Activated CD8-positive, alpha-beta memory T cell treated with anti-CD3 and anti-CD28 coated beads, Interleukin-2, amount 10 ng/mL, durations not matched to agents 7 days and 5 days (primary cell): ENCODE data around the gene SERP1. TPM values are rescaled to one million over a fixed set of nuclear protein-coding genes. Genes with fewer than 3 reads are reported as not detected.
"Not testable (repeated sequence)": the region's sequence is repeated elsewhere in the genome, so short reads cannot be mapped to it uniquely, and the experiment has no call there.

ENCODE experiments used
- ATAC-seq: fragments of 150-1000 bp; cut with Tn5 transposase; one replicate; pipeline ENCODE4 v1.10.0; 2021; ENCODE audit warnings: moderate library complexity
- CTCF ChIA-PET: fragments of 350-600 bp; sonication (Branson Sonifier 250); formaldehyde crosslinking; loops from one replicate; lab custom pipeline; 2021; ENCODE audit warnings: antibody characterized with exemption; lab: Charles Lee
- DNase-seq: peaks from one replicate; pipeline ENCODE4 v3.0.0-alpha.2; 2020
- H3K27ac Mint-ChIP-seq: one replicate; pipeline ENCODE4 v1.8.0; 2021; ENCODE audit warnings: mild to moderate bottlenecking, mixed read lengths
- H3K27me3 Mint-ChIP-seq: one replicate; pipeline ENCODE4 v1.8.0; 2021; ENCODE audit warnings: mixed read lengths
- H3K36me3 Mint-ChIP-seq: one replicate; pipeline ENCODE4 v1.8.0; 2021; ENCODE audit warnings: mild to moderate bottlenecking, mixed read lengths
- H3K4me1 Mint-ChIP-seq: one replicate; pipeline ENCODE4 v1.8.0; 2021; ENCODE audit warnings: mixed read lengths
- H3K4me3 Mint-ChIP-seq: one replicate; pipeline ENCODE4 v1.8.0; 2021; ENCODE audit warnings: mild to moderate bottlenecking, moderate library complexity, mixed read lengths
- H3K9me3 Mint-ChIP-seq: one replicate; pipeline ENCODE4 v1.8.0; 2022; ENCODE audit warnings: low read depth, mixed read lengths
- total RNA-seq, 2 experiments: library from RNA; stranded (reverse); gene quantifications; one replicate each; pipeline ENCODE4 v1.2.3, GENCODE V29; 2021

The SERP1 gene
- total RNA-seq, 2 experiments from 2014 or later, result 84.8 to 95.9 TPM

DNA sequence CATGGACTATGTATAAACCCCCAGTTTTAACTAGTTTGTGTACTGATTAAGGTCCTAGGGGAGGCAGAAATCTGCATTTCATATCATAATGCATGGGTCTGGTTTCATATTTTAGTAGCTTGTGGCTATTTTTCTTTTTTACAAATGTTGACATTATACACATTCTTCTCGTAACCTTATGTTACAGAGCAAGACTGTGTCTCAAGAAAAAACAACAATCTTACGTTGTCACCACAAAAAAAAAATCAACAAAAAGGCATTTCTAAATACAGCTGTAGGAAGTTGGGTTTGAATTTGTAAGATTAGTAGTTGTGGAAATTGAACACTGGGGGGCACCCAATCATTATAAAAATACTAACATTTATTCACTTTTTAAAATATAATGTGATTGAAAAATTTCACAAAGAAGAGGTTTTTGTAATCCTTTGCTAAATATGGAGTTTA, 17.9 kb downstream of the SERP1 start:
- DNase-seq (no peak), ATAC-seq (no peak)
- H3K27ac Mint-ChIP-seq, result no peak overlapping the region
- H3K27me3 Mint-ChIP-seq, result peaks cover 6% of the 10 kb centered on the region
- H3K9me3 Mint-ChIP-seq, result no peaks in the 10 kb centered on the region
- H3K4me3 Mint-ChIP-seq, result no peak overlapping the region
- no peaks in the 10 kb centered on the region for H3K36me3 Mint-ChIP-seq
- peaks cover 5% of the 10 kb centered on the region for H3K4me1 Mint-ChIP-seq
- CTCF ChIA-PET, result interaction anchor here (0.8 to 2.0 kb wide), 10 partner anchors 10 to 614 kb away, joined by 3 to 6 read pairs (median 3); partner anchors contain the start of gene ERICH6

DNA sequence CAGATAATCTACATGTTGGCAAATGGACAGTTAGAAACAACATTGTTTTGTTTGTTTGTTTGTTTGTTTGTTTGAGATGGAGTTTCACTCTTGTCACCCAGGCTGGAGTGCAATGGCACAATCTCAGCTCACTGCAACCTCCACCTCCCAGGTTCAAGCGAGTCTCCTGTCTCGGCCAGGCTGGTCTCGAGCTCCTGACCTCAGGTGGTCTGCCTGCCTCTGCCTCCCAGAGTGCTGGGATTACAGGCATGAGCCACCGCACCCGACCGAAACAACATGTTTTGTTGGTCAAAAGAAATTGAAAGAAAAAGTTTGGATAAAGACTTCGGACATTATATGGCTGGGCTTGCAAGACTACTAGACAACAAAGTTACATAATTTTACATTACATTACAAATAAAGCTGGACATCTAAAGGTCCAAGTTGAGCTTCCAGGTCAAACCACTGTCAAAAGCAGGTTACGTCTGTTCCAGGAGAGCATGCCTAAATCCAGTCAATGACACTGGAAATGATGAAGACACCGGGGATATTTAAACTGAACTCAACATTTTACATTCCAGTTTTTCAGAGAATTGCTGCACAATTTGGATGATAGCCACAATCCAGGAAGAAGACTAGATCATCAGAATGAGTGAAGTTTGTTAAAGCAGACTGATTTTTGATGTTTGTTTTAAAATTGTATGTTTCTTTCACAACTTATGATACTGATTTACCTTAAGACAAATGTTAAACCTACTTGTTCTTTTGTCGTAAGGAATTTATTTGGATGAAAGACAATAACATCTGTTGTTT, 18.6 kb downstream of the SERP1 start:
- Mint-ChIP-seq H3K27me3 (peaks cover 6% of the 10 kb centered on the region), H3K4me3 (no peak overlapping the region), H3K27ac (no peak overlapping the region), H3K36me3 (no peaks in the 10 kb centered on the region), H3K9me3 (no peaks in the 10 kb centered on the region), H3K4me1 (peaks cover 5% of the 10 kb centered on the region)
- ATAC-seq (no peak), DNase-seq (no peak)
- CTCF ChIA-PET, result interaction anchor here (0.8 to 2.0 kb wide), 10 partner anchors 11 to 615 kb away, joined by 3 to 6 read pairs (median 4); partner anchors contain the start of gene ERICH6

GRCh38 chr3:150523538-150523937, 22.8 kb downstream of the SERP1 start:
- DNase-seq (no peak), ATAC-seq (no peak)
- H3K4me1 Mint-ChIP-seq, result no peaks in the 10 kb centered on the region
- CTCF ChIA-PET, result no interaction called here
- H3K27ac Mint-ChIP-seq, result no peak overlapping the region
- H3K4me3 Mint-ChIP-seq, result no peak overlapping the region
- peaks cover 6% of the 10 kb centered on the region for H3K27me3 Mint-ChIP-seq
- H3K36me3 Mint-ChIP-seq, result no peaks in the 10 kb centered on the region
- H3K9me3 Mint-ChIP-seq, result no peaks in the 10 kb centered on the region

- Mint-ChIP-seq H3K4me3 (no peak overlapping the region), H3K4me1 (no peaks in the 10 kb centered on the region), H3K27ac (no peak overlapping the region), H3K27me3 (peaks cover 7% of the 10 kb centered on the region), H3K36me3 (no peaks in the 10 kb centered on the region), H3K9me3 (no peaks in the 10 kb centered on the region)
- DNase-seq (no peak), ATAC-seq (no peak)
- CTCF ChIA-PET, result interaction anchor here (1.2 kb wide), 1 partner anchor 26 kb away, joined by 3 read pairs; no protein-coding TSS in a partner anchor
These were observed 24.8 kb downstream of the SERP1 start for GRCh38 chr3:150521463-150521862.

DNA sequence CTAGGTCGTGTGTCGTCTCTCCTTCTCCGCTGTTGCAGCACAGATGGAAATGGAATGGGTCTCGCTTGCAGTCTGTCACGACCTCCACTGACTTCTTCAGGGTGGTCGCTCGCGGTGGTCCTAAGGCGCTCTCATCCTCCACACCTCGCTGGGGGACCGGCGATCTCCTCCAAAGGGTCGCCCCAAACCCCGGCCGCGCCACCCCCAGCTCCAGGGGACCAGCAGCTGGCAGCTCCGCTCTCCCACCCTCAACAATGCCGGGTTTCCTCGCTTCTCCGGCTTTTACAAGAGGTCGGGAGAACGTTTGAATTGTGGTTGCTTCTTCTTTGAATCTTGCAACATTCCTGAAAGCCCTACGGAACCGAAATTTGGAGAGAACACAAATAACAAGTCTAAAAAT, 25.9 kb downstream of the SERP1 start:
- CTCF ChIA-PET, result interaction anchor here (1.2 kb wide), 1 partner anchor 25 kb away, joined by 3 read pairs; no protein-coding TSS in a partner anchor
- Mint-ChIP-seq H3K4me1 (peaks cover 1% of the 10 kb centered on the region), H3K36me3 (no peaks in the 10 kb centered on the region), H3K9me3 (no peaks in the 10 kb centered on the region), H3K4me3 (no peak overlapping the region), H3K27ac (no peak overlapping the region), H3K27me3 (peaks cover 11% of the 10 kb centered on the region)
- DNase-seq (no peak), ATAC-seq (no peak)

DNA sequence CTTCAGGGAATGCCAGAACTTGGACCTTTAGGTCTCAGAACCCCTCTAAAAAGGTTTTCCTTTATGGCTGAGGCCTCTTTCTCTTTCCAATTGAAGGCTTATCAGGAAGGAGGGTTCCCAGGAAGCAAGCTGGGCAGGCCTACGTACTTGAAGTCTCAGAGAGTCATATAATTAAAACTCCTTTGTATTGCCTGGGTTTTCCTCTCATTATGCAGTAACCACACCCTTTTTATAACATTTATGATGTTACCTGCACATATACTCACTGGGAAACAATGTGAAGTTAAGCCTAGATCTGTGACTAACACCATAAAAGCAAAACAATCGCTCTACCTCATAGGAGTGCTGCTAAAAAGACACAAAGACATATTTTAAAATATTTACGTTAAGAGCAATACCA, 27.3 kb downstream of the SERP1 start:
- ATAC-seq (no peak), DNase-seq (no peak)
- Mint-ChIP-seq H3K27ac (no peak overlapping the region), H3K4me3 (no peak overlapping the region), H3K36me3 (no peaks in the 10 kb centered on the region), H3K27me3 (peaks cover 11% of the 10 kb centered on the region), H3K9me3 (no peaks in the 10 kb centered on the region), H3K4me1 (peaks cover 3% of the 10 kb centered on the region)
- CTCF ChIA-PET, result no interaction called here

DNA sequence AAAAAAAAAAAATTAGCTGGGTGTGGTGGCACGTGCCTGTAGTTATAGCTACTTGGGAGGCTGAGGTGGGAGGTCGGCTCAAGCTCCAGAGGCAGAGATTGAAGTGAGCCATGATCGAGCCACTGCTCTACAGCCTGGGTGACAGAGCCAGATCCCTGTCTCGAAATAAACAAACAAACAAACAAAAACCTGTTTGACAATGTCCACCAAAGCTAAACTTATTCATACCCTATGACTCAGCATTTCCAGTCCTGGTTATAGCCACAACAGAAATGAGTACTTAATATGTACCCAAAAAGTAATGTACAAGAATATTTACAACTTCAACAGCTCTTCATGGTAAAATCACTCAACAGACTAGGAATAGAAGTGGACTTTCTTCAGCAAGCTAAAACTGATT, 31.1 kb downstream of the SERP1 start:
- H3K4me3 Mint-ChIP-seq, result no peak overlapping the region
- CTCF ChIA-PET, result interaction anchor here (0.9 kb wide), 1 partner anchor 10 kb away, joined by 3 read pairs; no protein-coding TSS in a partner anchor
- no peak for ATAC-seq
- H3K27ac Mint-ChIP-seq, result no peak overlapping the region
- no peaks in the 10 kb centered on the region for H3K9me3 Mint-ChIP-seq
- H3K36me3 Mint-ChIP-seq, result no peaks in the 10 kb centered on the region
- peaks cover 13% of the 10 kb centered on the region for H3K27me3 Mint-ChIP-seq
- peaks cover 3% of the 10 kb centered on the region for H3K4me1 Mint-ChIP-seq
- DNase-seq, result no peak

DNA sequence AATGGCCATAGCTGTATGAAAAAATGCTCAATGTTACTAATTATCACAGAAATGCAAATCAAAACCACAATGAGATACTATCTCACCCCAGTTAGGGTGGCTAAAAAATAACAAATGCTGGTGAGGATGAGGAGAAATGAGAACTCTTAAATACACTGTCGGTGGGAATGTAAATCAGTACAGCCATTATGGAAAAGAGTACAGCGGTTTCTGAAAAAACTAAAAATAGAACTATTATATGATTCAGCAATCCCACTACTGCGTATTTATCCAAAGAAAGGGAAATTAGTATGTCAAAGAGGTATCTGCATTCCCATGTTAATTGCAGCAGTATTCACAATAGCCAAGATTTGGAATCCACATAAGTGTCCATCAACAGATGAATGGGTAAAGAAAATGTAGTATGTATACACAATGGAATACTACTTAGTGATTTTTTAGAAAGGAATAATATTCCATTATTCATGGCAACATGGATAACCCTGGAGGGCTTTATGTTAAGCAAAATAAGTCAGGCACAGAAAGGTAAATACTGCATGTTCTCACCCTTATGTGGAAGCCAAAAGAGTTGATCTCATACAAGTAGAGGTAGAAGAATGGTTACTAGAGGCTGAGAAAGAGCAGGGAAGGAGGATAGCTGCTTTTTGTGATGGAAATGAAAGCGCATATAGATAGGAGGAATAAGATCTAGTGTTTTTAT, 35.0 kb downstream of the SERP1 start:
- CTCF ChIA-PET, result interaction anchor here (1.3 kb wide), 1 partner anchor 16 kb away, joined by 3 read pairs; no protein-coding TSS in a partner anchor
- Mint-ChIP-seq H3K4me3 (no peak overlapping the region), H3K4me1 (peaks cover 3% of the 10 kb centered on the region), H3K27ac (no peak overlapping the region), H3K36me3 (no peaks in the 10 kb centered on the region), H3K27me3 (peaks cover 34% of the 10 kb centered on the region), H3K9me3 (no peaks in the 10 kb centered on the region)
- DNase-seq (no peak), ATAC-seq (no peak)

- Mint-ChIP-seq H3K4me3 (no peak overlapping the region), H3K36me3 (no peaks in the 10 kb centered on the region), H3K4me1 (no peaks in the 10 kb centered on the region), H3K9me3 (no peaks in the 10 kb centered on the region), H3K27me3 (peaks cover 30% of the 10 kb centered on the region), H3K27ac (no peak overlapping the region)
- ATAC-seq (no peak), DNase-seq (no peak)
- CTCF ChIA-PET, result no interaction called here
These were observed 36.5 kb downstream of the SERP1 start for GRCh38 chr3:150509780-150510179.

DNA sequence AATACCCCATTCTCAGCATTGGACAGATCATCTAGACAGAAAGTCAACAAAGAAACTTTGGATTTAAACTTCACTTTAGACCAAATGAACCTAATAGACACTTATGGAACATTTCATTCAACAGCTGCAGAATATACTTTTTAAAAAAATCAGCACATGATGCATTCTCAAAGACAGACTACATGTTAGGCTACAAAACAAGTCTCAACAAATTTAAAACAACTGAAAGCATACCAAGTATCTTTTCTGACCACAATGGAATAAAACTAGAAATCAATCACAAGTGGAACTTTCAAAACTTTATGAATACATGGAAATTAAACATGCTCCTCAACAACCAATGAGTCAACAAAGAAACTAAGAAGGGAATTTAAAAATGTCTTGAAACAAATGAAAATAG, 37.9 kb downstream of the SERP1 start:
- no peak overlapping the region for H3K27ac Mint-ChIP-seq
- no peak for ATAC-seq
- H3K4me3 Mint-ChIP-seq, result no peak overlapping the region
- no peaks in the 10 kb centered on the region for H3K4me1 Mint-ChIP-seq
- no peaks in the 10 kb centered on the region for H3K9me3 Mint-ChIP-seq
- H3K36me3 Mint-ChIP-seq, result no peaks in the 10 kb centered on the region
- CTCF ChIA-PET, result interaction anchor here (1.1 kb wide), 1 partner anchor 13 kb away, joined by 3 read pairs; no protein-coding TSS in a partner anchor
- H3K27me3 Mint-ChIP-seq, result peaks cover 30% of the 10 kb centered on the region
- no peak for DNase-seq

GRCh38 chr3:150504483-150504882, 41.8 kb downstream of the SERP1 start:
- Mint-ChIP-seq H3K9me3 (peaks cover 6% of the 10 kb centered on the region), H3K27ac (no peak overlapping the region), H3K4me3 (no peak overlapping the region), H3K4me1 (no peaks in the 10 kb centered on the region), H3K36me3 (peaks cover 2% of the 10 kb centered on the region), H3K27me3 (peaks cover 21% of the 10 kb centered on the region)
- DNase-seq, result no peak
- no peak for ATAC-seq
- CTCF ChIA-PET, result interaction anchor here (1.5 kb wide), 1 partner anchor 40 kb away, joined by 3 read pairs; no protein-coding TSS in a partner anchor

DNA sequence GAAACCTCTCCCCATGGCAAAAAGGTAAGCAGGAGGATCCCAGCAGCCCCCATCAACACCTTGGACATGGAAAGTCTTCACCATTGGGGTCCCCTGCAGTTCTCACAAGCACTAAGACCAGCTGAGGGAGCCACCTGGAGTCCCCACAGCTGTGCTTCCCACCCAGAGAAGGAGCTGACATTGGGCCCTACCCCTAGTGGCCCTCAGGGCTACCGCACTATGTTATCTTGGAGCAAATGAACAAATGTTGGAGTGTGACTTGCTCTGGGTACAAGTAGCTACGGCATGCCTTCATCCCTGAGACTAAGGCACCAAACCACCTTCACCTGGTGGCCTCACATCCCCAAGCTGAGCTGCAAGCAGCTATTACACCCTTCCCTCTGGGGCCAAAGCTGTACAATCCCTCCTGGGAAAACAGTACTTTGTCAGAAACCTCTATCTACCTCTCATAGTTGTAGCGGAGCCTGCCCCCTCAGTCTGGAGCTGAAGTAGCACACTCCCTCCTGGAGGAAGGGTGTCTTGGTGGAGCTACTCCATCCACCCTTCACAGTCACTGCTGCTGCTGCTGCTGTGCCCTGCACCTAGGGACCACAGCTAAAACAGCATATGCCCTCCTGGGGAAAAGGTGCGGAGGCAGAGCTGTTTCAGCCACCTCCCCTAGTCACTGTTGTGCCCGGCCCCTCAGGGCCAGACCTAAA, 42.7 kb downstream of the SERP1 start:
- no peak overlapping the region for H3K4me3 Mint-ChIP-seq
- H3K4me1 Mint-ChIP-seq, result no peaks in the 10 kb centered on the region
- peaks cover 2% of the 10 kb centered on the region for H3K36me3 Mint-ChIP-seq
- CTCF ChIA-PET, result interaction anchor here (1.1 to 1.5 kb wide), 2 partner anchors 8 to 41 kb away, joined by 3 to 4 read pairs; no protein-coding TSS in a partner anchor
- H3K27ac Mint-ChIP-seq, result no peak overlapping the region
- ATAC-seq (no peak), DNase-seq (no peak)
- H3K27me3 Mint-ChIP-seq, result peaks cover 12% of the 10 kb centered on the region
- peaks cover 6% of the 10 kb centered on the region for H3K9me3 Mint-ChIP-seq

GRCh38 chr3:150500960-150501359, 45.3 kb downstream of the SERP1 start:
- not testable (repeated sequence) for H3K27me3 Mint-ChIP-seq, DNase-seq, ATAC-seq, H3K36me3 Mint-ChIP-seq, H3K4me3 Mint-ChIP-seq, H3K27ac Mint-ChIP-seq, H3K4me1 Mint-ChIP-seq, H3K9me3 Mint-ChIP-seq
- CTCF ChIA-PET, result interaction anchor here (1.0 to 1.5 kb wide), 2 partner anchors 273 to 775 kb away, joined by 3 read pairs; no protein-coding TSS in a partner anchor
